Skeletal muscle cell (primary cell): ENCODE results near the gene RUSC2.
"Not testable (repeated sequence)": the region's sequence is repeated elsewhere in the genome, so short reads cannot be mapped to it uniquely, and the experiment has no call there.

Experiments used
- DNase-seq: peaks from one replicate; pipeline ENCODE4 v3.0.0-alpha.2; 2010; ENCODE audit warnings: low read depth
- H3K4me3 ChIP-seq: 2 replicates; pipeline ENCODE4 v1.5.1; 2011; ENCODE audit warnings: low read depth, mild to moderate bottlenecking, control low read depth, low read length, moderate library complexity

Gene RUSC2

DNA sequence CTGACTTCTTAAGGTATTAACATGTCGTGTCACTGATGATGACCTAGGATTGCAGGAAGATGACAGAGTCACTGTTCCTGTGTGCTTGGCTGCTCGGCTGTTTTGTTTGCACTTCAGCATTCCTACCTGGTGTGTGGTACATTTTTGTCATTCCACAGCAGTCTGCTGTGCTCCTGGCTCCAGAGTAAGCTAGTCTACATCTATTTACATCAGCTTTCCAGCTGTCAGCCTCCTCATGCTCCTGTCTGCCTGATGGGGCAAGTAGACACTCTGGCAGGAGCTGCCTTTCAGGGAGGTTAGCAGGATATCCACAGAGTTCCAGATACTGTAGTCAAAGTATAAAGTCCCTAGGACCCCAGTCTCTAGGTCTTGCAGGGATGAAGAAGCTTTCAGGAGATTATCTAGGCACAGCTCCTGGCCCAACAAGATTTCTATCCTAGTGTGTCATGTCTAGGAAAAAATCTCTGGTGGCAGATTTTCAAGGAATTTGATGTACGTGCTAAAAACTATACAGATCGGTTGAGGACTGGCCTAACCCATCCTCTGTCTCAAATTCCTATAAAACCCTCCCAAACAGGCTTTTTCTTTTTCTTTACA, 28.4 kb downstream of the RUSC2 start:
- peak; percentile 53 for DNase-seq
- no peak overlapping the region for H3K4me3 ChIP-seq

DNA sequence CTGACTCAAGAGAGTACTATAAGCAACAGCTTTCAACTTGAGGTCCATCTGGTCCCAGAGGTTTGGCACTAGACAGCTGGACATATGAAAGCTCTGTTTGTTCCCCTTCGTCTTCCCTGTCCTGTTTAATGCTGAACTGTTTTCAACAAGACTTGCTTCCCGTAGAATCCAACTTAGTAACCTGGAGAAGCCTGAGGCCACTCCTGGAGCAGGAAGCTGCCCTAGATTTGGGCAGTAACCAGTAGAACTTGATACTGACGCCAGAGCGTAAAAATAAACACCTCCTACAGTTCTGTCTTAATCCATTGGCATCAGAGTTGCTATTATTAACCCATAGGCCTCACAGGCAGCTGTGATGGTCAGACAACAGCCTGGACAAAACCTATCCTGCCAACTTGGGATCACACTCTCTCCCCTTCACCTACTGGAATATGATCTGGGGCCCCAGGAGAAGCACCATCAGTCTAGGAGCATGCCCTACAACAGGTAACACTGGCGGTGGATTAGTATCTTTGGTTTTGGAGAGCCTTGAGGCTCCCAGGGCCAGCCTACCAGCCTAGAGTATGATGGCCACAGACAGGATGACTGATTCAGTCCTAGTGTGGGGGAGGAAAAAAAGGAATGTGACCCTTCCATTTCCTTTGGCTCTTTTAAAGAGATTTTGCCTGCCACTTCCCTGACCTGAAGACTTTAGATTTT, 29.2 kb downstream of the RUSC2 start:
- no peak for DNase-seq
- no peak overlapping the region for H3K4me3 ChIP-seq

DNA sequence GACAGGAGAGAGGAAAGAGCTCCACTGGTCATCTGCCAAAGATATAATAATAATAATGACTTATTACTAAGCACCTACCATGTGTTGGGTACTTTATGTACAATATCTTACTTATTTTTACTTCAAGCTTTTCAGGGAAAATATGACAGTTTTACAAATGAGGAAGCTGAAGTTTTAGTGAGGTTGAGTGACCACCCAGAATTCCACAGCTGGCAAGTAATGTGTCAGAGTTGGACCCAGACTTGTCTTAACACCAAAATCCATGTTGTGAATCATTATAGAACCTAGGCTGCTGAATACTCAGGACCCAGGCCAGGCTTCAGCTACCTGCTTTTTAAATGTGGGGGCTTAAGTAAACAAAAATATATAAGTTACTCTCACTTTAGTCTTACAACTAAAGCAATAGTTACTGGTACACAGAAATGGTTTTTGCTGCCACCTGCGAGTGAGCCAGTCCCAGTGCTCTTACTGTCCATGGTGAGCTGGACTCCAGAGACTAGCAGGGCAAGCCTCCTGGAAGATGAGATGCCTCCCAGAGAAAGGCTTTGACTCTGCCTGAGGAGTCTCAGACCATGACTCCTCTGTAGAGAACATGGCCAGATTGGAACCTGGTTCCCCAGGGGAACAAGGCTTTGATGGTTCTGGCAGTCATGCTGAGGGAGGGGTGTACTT, 29.9 kb downstream of the RUSC2 start:
- no peak overlapping the region for H3K4me3 ChIP-seq
- no peak for DNase-seq

DNA sequence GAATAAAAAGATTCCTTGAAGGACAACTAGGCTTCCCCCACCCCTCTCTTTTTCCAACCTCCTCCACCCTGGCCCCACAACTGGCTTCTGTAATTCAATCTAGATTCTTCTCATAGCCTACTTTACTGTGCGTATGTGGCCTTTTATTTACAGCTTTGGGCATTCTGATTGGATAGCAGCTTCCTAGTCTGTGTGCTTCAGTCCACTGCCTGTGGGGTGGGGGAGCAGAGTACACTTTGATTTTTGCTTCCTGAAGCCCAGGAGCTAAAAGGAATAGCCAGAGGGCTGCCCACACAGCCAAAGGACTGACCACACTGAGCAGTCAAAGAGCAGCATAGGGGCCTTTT, 30.4 kb downstream of the RUSC2 start:
- H3K4me3 ChIP-seq, result no peak overlapping the region

DNA sequence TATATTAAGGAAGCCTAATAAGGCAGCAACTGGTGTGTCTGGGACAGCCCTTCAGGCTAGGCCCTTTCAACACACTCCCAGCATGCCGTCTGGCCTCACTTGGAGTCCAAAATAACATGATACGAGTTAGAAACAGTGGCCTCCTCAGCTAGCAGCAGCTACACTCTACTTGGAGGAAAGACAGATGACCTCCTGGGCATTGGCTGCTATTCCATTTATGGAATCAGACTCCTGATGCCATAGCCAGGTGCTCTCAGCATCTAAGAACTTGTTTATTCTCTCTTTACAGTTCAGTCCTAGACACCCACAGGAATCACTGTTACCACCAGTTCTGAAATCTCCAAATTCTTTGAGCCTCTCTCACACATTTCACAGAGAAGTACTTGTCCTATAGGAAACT, 31.8 kb downstream of the RUSC2 start:
- no peak overlapping the region for H3K4me3 ChIP-seq
- DNase-seq, result no peak

More for the DNA sequence above, 30.4 kb downstream of the RUSC2 start:
- DNase-seq, result no peak

DNA sequence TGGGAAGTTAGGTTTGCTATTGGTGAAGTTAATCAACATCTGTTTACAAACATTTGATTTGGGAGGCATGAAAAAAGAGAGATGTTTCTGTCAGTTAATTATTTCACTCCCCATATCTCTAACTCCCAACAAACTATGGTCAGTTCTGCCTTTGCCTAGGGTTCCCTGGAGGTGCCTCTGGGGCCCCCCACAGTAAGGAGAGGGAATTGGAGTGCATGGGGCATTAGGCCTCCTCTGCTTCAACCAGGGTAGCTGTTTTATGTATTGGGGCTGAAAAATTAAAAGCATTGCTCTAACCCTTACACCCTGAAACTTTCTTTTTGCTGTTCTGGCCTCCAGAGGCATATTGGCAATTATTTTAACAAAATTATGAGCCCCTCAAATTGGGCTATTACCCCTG, 32.3 kb downstream of the RUSC2 start:
- DNase-seq, result no peak
- no peak overlapping the region for H3K4me3 ChIP-seq

DNA sequence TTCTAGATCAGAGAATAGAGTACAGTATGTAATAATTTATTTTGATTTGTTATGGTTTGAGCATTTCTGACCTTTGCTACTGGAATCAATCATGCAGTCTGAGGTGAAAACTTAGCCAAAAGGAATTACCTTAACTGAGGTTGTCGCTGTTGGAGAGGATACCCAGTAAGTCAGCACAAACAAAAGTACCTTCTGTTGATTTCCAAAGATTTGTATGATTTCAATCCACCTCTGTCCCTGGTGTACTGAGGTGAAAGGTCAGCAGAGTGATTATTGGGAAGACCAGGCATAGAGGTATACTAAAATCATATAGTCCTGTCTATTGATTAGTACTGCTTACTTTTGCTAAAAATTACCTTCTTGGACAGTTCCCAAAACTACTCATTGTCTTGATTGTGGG, 32.8 kb downstream of the RUSC2 start:
- H3K4me3 ChIP-seq, result no peak overlapping the region
- no peak for DNase-seq

DNA sequence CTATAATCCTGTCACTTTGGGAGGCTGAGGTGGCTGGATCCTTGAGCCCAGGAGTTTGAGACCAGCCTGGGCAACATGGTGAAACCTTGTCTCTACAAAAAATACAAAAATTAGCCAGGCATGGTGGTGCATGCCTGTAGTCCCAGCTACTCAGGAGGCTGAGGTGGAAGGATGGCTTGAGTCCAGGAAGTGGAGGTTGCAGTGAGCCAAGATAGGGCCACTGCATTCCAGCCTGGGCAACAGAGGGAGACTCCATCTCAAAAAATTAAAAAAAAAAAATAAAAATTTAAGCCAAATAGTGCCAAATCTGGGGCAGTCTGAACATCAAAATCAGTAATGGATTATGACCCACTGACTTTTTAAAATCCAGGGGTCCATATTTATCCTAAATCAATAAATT, 33.6 kb downstream of the RUSC2 start:
- not testable (repeated sequence) for H3K4me3 ChIP-seq, DNase-seq

DNA sequence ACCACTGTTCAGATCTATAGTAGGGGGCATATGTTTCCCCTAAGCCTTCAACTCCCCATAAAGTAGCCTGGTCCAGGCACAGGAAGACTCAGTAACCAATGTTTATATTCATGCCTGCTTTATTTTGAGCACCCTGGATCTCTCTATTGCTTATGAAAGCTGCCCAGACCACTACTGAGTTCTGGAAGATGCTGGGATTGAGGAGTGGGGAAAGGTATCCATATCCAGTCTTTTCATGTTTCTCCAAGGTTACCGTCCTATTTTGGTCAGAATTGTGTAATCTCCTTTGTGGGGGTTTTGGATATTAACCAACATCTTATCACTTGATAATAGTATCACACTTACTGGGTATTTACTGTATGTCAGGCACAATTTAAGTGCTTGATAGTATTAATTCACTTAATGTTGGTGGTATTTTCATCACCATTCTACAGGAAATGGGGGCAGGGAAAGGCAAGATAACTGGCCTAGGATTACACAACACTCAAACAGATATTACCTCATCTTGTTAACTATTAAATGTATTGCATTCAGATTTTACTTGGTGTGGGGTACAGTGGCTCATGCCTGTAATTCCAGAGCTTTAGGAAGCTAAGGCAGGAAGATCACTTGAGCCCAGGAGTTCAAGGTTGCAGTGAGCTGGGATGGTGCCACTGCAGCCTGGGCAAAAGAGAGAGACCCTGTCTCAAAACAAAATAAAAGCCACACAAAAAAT, 36.3 kb downstream of the RUSC2 start:
- DNase-seq, result no peak
- no peak overlapping the region for H3K4me3 ChIP-seq

DNA sequence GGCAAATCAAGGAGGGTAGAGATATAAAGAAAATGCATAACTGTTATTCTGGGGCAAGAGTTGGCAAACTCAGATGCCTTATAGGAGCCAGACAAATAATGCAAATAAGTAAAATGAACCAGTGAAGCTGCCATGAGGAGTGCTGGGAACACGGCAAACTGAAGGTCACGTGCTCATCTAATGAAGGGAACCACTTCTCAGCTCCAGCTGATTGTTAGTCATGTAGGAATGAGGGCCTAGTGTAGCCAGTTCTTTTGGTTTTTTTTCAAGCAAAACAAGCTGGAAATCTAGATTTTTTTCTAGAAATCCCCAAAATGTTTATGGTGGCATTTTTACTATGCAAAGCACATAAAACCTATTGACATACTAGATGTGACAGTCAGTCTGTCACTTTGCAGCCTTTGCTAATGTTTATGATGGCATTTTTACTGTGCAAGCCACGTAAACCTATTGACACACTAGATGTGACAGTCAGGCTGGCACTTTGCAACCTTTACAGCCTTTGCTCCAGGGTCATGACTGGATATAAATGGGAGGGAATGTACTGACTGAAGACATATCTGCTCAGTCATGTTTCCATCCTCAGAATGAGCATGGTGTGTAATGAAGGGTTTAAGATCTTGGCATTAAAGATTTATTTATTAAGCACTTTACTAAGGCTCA, 39.4 kb downstream of the RUSC2 start:
- H3K4me3 ChIP-seq, result no peak overlapping the region
- no peak for DNase-seq

DNA sequence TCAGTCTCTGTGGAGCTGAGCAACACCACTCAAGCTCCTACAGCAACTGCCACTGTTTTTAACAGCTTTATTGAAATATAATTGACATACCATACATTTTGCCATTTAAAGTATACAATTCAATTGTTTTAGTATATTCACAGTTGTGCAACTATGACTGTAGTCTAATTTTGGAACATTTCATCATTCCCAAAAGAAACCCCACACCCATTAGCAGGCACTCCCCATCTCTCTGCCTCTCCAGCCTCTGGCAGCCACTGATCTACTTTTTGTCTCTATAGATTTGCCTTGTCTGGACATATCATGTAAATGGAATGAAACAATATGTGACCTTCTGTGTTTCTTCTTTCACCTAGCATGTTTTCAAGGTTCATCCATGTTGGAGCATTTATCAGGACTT, 43.5 kb downstream of the RUSC2 start:
- no peak for DNase-seq
- no peak overlapping the region for H3K4me3 ChIP-seq

DNA sequence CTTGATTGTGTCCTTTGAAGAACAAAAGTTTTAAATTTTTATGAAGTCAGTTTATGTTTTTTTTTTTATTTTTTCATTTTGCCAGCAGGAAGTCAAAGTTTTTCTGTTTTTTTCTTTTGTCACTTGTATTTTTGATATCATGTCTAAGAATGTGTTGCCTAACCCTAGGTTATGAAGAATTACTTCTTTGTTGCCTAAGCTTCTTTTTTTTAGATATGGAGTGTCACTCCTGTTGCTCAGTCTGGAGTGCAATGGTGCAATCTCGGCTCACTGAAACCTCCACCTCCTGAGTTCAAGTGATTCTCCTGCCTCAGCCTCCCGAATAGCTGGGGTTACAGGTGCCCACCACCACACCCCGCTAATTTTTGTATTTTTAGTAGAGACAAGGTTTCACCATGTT, 45.0 kb downstream of the RUSC2 start:
- DNase-seq, H3K4me3 ChIP-seq: not testable (repeated sequence)

DNA sequence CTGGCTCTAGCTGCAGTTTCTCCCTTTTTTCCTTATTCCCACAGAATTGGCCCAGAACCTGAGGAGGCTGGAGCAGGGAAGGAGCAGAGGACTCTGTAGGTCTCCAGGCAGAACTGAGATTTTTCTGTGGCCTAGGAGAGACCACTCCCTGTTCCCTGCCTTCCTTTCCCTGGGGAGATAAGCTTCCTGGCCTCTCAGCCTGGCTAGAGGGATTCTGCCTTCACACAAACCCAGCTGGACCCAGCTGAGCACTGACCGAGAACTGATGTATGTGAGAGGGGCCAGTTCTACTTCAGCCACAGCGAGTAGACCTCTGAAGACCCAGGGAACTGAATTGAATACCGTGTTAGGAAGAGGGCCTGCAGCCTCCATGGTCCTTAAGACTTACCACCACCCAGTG, 48.0 kb downstream of the RUSC2 start:
- no peak overlapping the region for H3K4me3 ChIP-seq
- no peak for DNase-seq

DNA sequence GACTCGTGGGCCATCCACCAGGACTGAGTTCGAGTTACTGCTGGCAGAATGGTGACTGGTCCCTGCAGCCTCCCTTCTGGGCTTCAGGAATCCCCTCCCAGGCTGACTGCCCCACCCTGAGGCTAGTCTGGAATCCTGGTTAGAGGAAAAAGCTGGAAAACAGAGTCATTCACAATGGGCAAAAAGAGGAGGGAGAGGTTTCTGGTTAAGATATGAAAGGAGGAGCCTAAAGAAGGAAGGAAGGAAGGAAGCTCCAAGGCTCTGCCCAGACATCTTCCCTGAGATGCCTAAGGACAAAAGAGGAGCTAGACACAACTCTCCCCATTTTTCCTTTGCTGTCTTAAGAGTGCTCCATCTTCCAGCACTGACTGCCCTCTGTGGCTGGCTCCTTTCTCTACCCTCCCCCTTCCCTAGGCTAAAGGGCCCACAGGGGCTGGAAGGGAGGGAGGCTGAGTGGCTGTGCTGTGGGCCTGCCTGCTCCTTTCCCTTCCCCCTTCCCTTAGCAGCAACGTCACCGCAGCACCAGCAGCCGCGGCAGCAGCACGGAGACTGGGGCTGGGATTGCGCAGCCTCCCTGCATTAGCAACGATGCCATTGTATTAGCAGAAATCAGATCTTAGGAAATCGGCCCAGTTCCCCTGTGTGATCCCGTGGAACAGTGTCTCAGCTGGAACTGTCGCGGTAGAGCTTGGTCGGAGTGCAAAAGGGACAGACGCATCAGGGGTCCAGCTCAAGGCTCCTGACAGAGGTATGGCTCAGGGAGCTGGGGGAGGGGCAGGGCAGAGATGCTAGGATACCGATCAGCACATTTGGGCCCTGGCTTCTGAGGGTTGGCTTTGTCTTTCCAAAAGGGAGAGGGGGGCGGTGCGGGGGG, 48.7 kb downstream of the RUSC2 start:
- peak overlapping the region; percentile 54 for H3K4me3 ChIP-seq
- DNase-seq, result no peak
